Hepatocyte (in vitro differentiated cells): Measurements from ENCODE around the gene CMTM8.

Source experiments
- EZH2 ChIP-seq: fragments of 200-600 bp; sonication (generic); IDR thresholded peaks from 2 replicates; pipeline ENCODE4 v1.6.1; 2016; ENCODE audit warnings: antibody characterized with exemption, mild to moderate bottlenecking, borderline replicate concordance
- EZH2phosphoT487 ChIP-seq: fragments of 200-600 bp; sonication (generic); IDR thresholded peaks from one replicate; pipeline ENCODE4 v1.6.1; 2018; ENCODE audit warnings: antibody characterized with exemption, mild to moderate bottlenecking, low read depth, moderate library complexity; ENCODE audit not compliant: unreplicated experiment, severe bottlenecking
- TF ChIP-seq, protein P1 (sequence below): fragments of 200-600 bp; sonication (generic); IDR thresholded peaks from 2 replicates; pipeline ENCODE4 v1.5.1; 2016; ENCODE audit warnings: antibody characterized with exemption, mild to moderate bottlenecking; ENCODE audit not compliant: poor library complexity

GRCh38 chr3:32322311-32322710 lies 83.8 kb downstream of the CMTM8 start:
- TF ChIP-seq EZH2phosphoT487: no peak
- TF ChIP-seq, protein P1, sequence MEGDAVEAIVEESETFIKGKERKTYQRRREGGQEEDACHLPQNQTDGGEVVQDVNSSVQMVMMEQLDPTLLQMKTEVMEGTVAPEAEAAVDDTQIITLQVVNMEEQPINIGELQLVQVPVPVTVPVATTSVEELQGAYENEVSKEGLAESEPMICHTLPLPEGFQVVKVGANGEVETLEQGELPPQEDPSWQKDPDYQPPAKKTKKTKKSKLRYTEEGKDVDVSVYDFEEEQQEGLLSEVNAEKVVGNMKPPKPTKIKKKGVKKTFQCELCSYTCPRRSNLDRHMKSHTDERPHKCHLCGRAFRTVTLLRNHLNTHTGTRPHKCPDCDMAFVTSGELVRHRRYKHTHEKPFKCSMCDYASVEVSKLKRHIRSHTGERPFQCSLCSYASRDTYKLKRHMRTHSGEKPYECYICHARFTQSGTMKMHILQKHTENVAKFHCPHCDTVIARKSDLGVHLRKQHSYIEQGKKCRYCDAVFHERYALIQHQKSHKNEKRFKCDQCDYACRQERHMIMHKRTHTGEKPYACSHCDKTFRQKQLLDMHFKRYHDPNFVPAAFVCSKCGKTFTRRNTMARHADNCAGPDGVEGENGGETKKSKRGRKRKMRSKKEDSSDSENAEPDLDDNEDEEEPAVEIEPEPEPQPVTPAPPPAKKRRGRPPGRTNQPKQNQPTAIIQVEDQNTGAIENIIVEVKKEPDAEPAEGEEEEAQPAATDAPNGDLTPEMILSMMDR: no peak
- TF ChIP-seq EZH2: no peak
